ENCODE results near the gene ABHD12. TPM values are rescaled to one million over a fixed set of nuclear protein-coding genes. Genes with fewer than 3 reads are reported as not detected.
"Not testable (repeated sequence)": the region's sequence is repeated elsewhere in the genome, so short reads cannot be mapped to it uniquely, and the experiment has no call there.

The ABHD12 gene
- polyA plus RNA-seq, 5 donors, result 39.0 to 51.3 (median 42.7) TPM

DNA sequence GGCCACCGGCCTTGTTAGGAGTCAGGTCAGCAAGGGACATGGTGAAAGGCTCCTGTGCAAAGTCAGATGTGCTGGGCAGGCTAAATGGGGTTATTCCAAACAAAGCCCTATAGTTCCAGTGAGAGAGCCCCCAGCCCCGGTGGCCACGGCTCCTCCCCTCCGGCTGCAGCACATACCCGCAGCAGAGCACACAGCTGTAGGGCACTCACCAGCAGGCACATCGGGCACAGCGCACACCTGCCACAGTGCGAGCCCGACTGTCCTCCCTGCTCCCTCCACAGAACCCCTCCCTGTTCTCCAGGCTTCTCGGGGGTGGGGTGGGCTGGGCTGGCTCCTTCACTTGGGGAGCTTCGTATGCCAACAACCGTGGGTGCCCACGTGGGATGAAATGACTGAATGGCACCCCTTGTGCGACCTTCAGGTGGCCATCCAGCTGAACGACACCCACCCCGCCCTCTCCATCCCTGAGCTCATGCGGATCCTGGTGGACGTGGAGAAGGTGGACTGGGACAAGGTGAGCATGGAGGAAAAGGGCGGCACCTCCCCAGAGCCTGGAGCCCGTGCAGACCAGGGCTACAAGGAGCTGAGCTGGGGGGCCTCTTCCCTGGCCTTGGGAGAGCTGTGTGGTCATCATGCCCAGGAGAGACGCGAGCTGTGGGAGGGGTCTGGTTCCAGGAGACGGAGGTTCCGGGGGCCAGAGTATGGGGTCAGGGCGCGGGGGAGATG lies 111.8 kb downstream of the ABHD12 start:
- no peak for DNase-seq

DNA sequence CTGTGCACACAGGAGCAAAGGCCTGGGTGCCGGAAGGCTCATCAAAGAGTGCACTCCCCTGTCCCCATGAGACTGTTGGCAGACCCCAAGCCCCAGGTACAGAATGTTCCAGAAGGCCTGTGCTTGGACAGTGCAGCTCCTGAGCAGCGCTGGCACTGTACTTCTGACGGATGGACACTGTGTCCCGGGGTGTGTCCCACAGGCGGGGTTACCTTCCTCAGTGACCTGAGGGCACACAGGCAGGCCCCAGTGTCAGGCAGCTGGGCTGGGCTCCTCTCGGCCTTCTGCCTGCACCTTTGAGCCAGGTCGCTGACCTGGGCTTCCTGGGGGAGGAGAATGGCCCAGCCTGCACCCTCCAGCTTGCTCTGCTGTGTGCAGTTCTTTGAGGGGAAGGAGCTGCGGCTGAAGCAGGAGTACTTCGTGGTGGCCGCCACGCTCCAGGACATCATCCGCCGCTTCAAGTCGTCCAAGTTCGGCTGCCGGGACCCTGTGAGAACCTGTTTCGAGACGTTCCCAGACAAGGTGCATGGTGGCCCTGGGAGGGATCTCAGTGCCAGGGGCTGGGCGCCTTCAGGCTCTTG lies 112.6 kb downstream of the ABHD12 start:
- DNase-seq, result no peak

DNA sequence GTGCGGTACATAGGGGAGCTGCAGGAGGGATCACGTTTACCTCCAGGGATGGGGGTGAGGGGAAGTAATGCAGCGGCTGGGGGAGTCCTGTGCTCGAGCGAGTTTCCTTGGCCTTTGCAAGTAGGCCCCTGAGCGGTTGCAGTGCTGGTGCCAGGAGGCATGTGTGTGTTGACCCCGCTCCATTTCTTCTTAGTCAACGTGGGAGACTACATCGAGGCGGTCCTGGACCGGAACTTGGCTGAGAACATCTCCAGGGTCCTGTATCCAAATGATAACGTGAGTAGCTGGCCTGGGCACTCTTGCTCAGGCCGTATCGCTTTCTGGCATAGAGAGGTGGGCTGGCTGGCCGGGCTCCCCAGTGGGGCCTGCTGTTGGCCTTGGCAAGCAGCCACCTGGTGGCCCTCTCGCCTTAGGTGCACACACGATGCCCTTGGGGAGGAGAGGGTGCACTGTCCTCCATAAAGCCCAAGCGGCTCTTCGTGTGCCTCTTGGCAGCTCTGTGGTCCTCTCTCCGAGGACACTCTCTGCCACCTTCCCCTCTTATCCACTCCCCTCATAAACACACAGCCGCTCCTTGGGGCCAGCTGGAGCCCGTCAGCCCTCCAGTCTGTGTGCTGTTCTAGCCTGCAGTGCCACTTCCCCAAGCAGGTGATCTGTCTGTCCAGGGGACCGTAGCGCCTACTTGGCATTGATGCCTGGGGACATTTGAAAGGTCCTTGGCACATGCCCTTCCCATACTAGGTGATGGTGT lies 113.4 kb downstream of the ABHD12 start:
- no peak for DNase-seq

DNA sequence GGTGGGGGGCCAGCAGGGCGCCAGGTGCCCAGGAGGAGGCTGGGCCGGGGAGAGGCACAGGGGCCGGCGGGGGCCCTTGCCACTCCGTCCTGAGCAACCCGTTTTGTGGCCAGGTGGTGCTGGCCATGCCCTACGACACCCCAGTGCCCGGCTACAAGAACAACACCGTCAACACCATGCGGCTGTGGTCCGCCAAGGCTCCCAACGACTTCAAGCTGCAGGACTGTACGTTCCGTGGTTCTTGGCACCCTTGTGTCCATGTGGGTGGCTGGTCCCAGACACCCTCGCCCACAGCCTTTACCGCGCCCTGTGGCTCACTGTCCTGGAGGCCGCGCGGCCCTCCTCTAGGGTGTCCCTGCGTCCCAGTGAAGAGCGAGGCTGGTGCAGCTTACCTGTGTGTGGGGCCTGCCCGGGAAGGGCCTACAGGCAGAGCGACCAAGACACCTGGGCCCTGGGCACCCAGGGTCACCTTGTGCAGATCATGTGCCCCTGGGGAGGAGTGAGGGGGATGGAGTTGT lies 114.0 kb downstream of the ABHD12 start:
- DNase-seq, result no peak

DNA sequence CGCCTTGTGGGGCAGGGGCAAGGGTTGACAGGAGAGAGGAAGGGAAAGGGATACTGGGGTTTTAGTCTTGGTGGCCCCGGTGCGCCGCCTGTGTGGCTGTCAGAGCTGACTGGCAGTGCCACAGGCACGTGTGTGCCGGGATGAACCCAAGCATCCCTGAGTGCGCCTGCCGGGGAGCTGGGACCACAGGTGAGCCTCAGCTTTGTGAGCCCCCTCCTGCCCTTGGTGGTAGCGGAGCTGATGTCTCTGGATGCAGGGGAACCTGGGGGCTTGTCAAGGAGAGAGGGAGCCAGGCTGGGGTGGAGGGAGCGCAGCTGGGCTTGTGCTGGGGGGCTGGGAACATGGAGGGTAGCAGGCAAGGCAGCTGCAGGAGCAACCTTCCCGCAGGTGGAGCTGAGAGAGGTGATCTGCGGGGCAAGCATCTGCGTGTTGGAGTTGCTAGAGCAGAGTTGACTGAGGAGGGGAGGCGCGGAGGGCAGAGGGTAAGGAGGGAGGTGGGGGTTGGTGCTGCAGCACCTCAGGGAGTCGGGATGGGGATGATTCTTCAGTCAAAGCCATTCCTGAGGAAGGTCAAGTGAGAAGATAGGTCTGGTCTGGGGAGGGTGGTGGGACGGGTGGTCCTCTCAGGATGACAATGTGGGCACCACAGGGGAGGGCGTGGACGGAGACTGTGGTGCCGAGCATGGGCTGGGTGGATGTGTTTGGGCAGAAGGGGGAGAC lies 114.7 kb downstream of the ABHD12 start:
- no peak for DNase-seq

DNA sequence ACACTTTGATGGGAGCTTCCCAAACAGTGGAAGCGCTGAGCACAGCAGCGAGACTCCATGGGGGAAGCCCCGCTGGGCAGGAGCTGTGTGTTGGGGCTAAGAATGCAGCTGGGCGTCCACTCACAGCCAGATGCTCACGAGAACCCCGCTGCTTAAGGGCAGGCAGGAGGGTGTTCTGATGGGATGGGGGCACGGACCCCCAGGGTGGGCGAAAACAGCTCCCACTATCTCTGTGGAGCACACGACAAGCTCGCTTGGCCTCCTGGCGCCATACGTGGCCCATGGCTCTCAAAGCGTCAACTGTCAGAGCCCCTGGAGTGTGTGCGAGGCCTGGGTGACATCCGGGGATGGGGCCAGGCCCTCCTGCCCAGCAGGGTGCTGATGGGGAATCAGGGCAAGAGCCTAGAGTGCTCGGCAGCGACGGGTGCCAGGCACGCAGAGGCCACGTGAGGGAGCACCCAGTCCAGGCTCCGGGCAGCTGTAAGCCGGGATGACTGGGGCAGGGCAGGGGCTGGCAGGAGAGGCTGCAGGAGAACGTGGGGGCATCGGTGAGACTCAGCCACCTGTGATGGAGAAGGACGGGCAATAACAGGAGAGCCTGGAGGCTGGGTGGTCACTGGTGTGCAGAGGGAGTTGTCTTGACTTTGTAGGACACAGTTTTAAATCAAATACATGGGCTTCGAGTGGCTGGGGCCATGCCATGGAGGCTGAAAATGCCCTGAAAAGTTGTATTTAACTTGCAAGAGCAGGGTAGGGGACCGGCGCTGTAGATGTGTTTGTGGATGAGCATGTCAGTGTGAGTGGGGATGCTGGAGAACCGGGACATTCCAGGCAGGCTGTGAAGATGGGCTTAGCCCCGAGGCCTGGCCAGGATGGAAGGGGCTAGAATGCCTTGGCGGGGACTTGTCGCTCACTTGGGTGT lies 115.5 kb downstream of the ABHD12 start:
- no peak for DNase-seq

DNA sequence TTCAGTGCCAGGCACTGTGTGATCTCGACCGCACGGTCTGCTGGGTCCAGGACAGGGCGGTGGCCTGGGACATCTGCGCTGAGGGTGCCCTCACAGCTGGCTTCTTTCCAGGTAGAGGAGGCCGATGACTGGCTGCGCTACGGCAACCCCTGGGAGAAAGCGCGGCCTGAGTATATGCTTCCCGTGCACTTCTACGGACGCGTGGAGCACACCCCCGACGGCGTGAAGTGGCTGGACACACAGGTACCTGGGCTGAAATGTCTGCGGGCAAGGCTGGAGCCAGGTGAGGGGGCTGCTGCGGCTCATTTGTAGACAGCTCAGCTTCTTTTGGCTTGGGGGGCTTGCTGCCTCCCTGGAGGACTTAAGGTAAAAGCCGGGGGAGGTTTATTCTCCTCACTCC lies 116.2 kb downstream of the ABHD12 start:
- no peak for DNase-seq

DNA sequence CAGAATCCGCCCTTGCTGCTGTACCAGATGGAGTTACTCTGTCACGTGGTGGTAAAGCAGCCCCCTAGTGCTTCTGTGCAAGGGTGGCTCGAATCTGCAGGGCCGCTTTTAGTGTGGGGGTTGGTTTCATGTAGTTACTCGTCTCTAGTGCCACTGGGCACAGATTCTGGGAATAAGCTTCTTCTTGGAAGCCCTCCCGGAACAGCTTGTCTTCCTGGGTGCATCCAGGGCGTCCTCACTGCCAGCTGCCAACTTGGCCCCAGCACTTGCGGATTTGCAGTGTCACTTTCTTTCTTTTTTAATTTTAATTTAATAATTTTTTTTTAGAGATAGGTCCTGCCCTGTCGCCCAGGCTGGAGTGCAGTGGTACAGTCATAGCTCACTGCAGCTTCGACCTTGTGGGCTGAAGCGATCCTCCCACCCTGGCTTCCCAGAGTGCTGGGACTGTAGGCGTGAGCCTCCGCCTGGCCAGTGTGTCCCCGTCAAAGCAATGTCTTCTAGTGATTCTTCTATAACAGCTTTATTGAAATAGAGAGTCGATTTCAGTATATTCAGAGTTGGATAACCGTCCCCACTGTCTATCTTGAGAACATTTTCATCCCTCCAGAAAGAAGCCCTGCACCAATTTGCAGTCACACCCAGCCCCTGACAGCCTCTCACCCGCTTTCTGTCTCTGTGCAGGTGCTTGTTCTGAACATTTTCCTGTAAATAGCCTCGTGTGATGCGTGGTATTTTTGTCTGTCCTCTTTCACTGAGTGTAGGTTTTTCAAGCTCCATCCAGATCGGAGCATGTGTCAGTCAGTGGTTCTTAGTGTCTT lies 116.9 kb downstream of the ABHD12 start:
- no peak for DNase-seq

DNA sequence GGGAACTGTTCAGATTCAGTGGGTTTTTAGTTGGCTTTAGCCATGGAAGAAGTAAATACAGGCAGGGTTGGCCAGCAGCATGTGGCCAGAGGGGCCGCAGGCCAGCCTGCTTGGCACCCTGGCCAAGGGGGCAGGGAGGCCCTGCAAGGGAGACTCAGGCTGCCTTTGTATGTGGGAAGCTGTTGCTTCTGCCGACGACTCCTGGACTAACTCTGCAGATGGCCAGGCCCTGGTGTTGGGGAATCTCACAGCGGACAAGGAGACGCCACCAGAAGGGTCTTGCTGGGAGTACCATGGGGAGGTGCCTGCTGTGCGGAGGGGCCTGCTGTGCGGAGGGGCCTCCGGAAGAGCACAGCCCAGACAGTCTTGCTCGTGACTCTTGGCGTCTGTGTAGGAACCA lies 117.6 kb downstream of the ABHD12 start:
- DNase-seq, result no peak

DNA sequence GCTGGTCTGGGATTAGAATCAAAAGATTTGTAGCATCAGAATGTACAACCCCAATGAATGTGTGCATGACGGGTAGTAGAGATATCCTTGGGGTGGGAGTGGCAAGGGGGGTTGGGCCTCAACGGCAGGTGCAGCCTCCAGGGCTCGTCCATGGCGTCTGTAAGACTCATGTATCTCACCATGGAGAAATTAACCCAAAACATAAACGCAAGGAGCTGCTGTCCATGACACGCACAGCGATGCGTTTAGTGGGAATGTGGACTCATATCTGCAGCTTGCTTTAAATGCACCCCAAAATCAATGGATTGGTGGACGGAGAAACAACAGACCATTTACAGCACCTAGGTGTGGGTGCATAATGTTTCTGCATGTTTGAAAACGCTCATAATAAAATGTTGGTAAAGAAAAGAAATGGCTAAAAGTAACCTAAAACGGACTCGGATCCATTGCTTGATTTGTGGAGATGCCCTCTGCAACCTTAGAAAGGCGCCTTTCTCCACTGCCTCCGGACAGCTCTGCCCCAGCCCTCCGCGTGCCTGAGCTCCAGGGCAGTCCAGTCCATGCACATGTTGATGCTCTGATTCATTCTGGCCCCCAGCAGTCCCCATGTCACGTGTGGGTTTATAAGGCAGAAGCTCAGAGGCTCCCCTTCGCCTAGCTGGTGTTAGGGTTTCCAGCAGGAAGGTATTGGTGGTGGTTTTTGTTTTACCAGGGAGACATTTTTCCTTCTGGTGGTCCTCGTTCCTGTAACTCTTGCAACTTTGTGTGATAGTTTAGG lies 118.2 kb downstream of the ABHD12 start:
- no peak for DNase-seq

DNA sequence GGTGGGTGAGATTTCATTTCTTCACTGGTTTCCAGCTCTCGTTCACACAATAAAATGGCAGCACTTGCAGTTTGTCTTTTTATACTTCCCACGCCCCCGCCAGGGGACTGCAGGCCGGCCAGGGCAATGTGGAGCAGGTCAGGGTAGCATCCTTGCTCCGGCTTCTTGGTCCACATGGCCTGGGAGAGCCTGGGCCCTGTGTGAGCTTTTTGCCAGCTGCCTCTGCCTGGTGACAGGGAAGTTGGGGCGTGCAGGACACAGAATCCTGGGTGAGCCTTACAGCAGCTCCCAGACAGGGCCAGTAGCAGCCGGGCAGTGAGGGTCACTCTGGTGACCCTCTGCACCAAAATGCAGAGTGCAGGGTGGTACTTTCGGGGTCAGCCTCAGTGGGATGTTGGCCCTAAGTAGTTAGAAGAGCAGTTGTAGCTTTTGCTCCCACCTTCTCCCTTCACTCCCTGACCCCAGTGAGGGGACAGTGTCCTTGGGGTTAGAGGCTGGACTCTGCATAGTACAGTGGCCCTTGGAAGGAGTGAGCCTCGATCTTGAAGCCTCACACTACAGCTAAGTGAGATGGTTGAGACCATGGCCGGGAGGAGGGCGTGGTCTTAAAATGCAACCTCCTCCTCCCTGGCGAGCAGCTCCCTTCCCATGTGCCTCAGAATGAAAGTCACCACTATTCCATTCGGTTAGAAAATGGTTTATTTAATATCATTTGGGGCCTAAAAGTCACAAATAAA lies 119.0 kb downstream of the ABHD12 start:
- DNase-seq, result no peak

DNA sequence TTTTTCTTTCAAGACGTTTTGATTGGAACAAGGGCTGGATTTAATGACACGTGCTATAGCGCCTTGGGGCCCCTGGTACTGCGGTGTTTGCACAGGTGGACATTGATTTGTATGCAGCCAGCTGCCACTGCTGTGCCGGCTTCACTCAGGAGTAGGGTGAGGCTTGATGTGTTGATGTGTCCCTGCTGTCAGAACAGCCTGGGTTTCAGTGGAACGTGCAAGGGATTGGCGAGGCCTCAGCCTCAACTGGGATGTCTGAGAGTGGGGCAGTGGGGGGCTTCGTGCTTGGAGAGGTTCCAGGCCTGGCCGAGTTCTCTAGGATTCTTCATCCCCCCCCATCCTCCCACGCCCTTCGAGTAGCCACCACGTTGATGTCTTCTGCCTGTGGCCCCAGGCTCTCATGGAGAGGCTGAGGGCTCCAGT lies 119.8 kb downstream of the ABHD12 start:
- DNase-seq, result no peak

DNA sequence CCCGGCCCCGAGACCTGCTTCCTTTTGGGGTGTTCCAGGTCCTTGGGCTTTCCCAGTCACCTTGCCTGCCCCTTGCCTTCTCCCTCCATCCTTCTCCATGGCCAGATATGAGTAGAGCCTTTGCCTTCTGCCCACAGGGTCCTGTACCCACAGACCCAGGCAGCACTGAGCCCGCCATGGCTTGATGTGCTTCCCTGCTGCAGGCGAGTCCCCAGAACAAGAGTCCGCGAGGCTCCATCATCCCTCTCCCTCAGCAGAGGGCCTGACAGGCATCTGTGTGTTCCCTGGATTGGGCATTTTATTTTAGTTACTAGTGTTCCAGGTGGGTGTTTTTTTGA lies 120.8 kb downstream of the ABHD12 start:
- no peak for DNase-seq

DNA sequence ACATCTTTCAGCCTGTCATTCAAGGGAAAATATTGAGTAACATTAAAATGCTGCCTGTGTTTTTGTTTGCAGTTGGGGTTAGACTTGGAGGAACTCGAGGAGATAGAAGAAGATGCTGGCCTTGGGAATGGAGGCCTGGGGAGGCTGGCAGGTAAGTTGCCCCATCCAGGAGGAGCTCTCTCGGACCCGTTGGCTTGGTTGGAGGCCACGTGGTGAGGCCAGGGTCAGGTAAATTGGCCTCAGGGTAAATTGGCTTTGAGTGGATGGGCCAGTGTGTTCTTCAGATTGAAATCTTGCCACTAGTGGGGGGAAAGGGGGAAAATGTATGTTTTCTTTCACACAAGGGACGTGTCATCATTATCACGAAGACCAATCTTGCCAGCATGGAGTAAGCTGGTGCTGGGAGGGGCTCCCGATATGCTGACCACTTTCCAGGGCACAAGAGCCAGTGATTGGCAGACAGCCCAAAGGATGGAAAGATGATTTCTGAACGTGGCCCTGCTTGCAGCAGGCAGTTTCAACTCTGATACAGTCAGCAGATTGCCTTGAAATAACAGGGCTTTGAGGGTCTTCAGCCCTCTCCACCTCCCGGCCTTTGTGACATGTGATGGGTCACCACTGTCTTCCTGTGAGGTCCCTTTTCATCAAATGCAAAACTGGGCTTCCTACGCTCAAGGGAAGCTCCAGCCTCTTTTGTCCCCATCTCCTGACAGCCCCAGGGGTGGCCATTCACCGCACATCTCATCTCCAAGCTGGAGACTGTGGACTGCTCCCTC lies 121.4 kb downstream of the ABHD12 start:
- DNase-seq, result no peak

DNA sequence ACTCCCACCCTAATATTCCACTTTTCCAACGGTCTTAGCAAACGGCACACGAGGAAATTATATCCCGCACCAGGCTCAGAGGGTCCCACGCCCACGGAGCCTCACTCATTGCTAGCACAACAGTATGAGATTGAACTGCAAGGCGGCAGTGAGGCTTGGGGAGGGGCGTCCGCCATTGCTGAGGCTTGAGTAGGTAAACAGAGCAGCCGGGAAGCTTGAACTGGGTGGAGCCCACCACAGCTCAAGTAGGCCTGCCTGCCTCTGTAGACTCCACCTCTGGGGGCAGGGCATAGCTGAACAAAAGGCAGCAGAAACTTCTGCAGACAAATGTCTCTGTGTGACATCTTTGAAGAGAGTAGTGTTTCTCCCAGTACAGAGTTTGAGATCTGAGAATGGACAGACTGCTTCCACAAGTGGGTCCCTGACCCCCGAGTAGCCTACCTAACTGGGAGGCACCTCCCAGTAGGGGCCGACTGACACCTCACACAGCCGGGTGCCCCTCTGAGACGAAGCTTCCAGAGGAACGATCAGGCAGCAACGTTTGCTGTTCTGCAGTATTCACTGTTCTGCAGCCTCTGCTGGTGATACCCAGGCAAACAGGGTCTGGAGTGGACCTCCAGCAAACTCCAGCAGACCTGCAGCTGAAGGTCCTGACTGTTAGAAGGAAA lies 129.7 kb downstream of the ABHD12 start:
- not testable (repeated sequence) for DNase-seq

DNA sequence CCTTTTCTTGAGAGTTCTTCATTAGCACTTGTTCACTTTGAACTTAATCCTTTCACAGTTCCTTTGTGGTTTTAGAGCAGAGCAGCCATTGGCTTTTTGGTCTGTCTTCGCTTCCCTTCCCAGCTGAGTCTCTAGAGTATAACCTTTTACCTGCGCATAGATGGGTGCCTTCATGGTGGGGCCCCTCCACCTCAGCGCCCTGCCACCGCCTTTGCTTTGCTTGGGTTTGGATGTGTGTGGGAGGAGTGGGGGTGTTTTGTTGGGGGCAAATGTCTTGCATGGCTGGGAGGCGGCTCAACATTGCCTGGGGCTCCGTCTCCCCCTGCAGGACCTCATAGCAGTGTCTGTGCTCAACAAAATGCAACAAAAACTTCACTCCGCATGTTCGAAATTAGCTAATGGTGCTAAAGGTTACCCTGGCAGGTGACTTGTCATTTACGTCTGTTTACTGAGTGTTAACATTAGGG lies 130.8 kb downstream of the ABHD12 start:
- DNase-seq, result no peak

DNA sequence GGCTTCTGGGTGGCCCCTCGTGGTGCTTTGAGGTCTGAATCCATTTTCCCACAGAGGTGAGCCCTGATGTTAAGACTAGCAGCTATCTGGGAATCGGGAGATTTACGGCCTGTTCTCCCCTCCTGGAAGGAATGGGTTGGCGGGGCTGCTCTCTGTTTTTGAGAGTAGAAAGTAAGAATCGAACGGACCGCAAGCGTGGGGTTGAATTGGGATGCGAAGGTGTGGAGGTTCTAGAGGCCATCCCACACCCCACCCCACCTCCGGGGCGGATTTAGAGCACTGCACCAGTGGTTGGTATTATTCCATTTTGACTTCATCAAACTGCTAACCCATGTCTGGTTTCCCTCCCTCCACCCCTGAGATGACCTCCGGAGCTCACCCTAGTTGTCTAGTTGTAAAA lies 131.3 kb downstream of the ABHD12 start:
- DNase-seq, result no peak

Data from right lung (tissue), 5 donors.